Measurements from ENCODE around the gene SCN1B. TPM values are rescaled to one million over a fixed set of nuclear protein-coding genes. Genes with fewer than 3 reads are reported as not detected.

Gene SCN1B
- total RNA-seq, 3 donors from 2014 or later (not counting 1 experiment from before 2014, with no cell fraction given), result 0.94 to 1.5 (median 1.1) TPM

- DNase-seq, result no peak
- Mint-ChIP-seq H3K9me3 (no peaks in the 10 kb centered on the region), H3K27me3 (ENCODE audit: low read depth in 2 of 2) (peaks cover 9 to 12% of the 10 kb centered on the region in 2 donors), H3K27ac (no peak overlapping the region), H3K4me3 (no peak overlapping the region), H3K4me1 (no peaks in the 10 kb centered on the region), H3K36me3 (no peaks in the 10 kb centered on the region)
- no peaks in the 10 kb centered on the region for H3K36me3 ChIP-seq (ENCODE audit: control insufficient read depth, insufficient read depth, low read length)
- H3K27ac ChIP-seq (ENCODE audit: low read length), result no peak overlapping the region
- H3K27me3 ChIP-seq (ENCODE audit: control insufficient read depth, insufficient read depth, low read length), result no peaks in the 10 kb centered on the region
- intact Hi-C loops (cut with micrococcal nuclease), result no loop called here
- H3K4me1 ChIP-seq (ENCODE audit: control insufficient read depth, insufficient read depth, low read length), result no peaks in the 10 kb centered on the region
- ATAC-seq, result no peak
- no peaks in the 10 kb centered on the region for H3K9me3 ChIP-seq (ENCODE audit: control insufficient read depth, insufficient read depth, low read length)
- no peak overlapping the region for H3K4me3 ChIP-seq (ENCODE audit: low read length)
- TF ChIP-seq, protein P1, sequence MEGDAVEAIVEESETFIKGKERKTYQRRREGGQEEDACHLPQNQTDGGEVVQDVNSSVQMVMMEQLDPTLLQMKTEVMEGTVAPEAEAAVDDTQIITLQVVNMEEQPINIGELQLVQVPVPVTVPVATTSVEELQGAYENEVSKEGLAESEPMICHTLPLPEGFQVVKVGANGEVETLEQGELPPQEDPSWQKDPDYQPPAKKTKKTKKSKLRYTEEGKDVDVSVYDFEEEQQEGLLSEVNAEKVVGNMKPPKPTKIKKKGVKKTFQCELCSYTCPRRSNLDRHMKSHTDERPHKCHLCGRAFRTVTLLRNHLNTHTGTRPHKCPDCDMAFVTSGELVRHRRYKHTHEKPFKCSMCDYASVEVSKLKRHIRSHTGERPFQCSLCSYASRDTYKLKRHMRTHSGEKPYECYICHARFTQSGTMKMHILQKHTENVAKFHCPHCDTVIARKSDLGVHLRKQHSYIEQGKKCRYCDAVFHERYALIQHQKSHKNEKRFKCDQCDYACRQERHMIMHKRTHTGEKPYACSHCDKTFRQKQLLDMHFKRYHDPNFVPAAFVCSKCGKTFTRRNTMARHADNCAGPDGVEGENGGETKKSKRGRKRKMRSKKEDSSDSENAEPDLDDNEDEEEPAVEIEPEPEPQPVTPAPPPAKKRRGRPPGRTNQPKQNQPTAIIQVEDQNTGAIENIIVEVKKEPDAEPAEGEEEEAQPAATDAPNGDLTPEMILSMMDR (IDR thresholded peaks at IDR 0.05), result no peak
- 92% methylated on average over 5 of the region's 5 CpGs for WGBS (ENCODE audit: insufficient coverage)
Observed at GRCh38 chr19:35051796-35052195, 21.5 kb downstream of the SCN1B start.

GRCh38 chr19:35052599-35053190, 22.4 kb downstream of the SCN1B start:
- Mint-ChIP-seq H3K36me3 (no peaks in the 10 kb centered on the region), H3K9me3 (no peaks in the 10 kb centered on the region), H3K4me1 (no peaks in the 10 kb centered on the region), H3K27ac (no peak overlapping the region), H3K4me3 (no peak overlapping the region), H3K27me3 (ENCODE audit: low read depth in 2 of 2) (peaks cover 10 to 12% of the 10 kb centered on the region in 2 donors)
- TF ChIP-seq, protein P1 (IDR thresholded peaks at IDR 0.05), result no peak
- DNase-seq (no peak), ATAC-seq (no peak)
- intact Hi-C loops (cut with micrococcal nuclease), result no loop called here
- no peaks in the 10 kb centered on the region for H3K27me3 ChIP-seq (ENCODE audit: control insufficient read depth, insufficient read depth, low read length)
- no peak overlapping the region for H3K4me3 ChIP-seq (ENCODE audit: low read length)
- H3K27ac ChIP-seq (ENCODE audit: low read length), result no peak overlapping the region
- no peaks in the 10 kb centered on the region for H3K36me3 ChIP-seq (ENCODE audit: control insufficient read depth, insufficient read depth, low read length)
- no peaks in the 10 kb centered on the region for H3K9me3 ChIP-seq (ENCODE audit: control insufficient read depth, insufficient read depth, low read length)
- H3K4me1 ChIP-seq (ENCODE audit: control insufficient read depth, insufficient read depth, low read length), result no peaks in the 10 kb centered on the region
- WGBS (ENCODE audit: insufficient coverage), result 88% methylated on average over 8 of the region's 8 CpGs

DNA sequence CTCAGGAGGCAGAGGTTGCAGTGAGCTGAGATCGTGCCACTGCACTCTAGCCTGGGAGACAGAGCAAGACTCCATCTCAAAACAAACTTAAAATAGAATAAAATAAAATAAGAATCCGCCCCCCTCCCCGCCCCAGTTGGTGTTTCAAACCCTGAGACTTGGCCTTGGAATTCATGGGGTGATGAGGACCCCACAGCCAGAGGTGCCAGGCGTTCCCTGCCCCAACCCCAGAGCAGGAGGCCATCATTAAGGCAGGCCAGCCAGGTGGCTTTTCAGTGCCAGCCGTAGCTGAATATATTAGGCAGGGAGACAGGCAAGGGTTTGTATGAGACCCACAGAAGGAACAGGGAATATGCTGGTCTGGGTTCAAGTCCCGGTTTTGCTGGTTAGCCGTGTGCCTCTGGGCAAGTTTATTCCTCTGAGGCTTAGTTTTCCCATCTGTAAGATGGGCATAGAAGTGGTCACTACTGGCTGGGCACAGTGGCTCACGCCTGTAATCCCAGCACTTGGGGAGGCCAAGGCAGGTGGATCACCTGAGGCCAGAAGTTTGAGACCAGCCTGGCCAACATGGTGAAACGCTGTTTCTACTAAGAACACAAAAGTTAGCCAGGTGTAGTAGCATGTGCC, 23.5 kb downstream of the SCN1B start:
- WGBS (ENCODE audit: insufficient coverage), result 90% methylated on average over 9 of the region's 9 CpGs

More for the DNA sequence above, 23.5 kb downstream of the SCN1B start:
- H3K27ac Mint-ChIP-seq, result no peak overlapping the region
- intact Hi-C loops (cut with micrococcal nuclease), result no loop called here
- Histone ChIP-seq H3K4me1 (ENCODE audit: control insufficient read depth, insufficient read depth, low read length) (no peaks in the 10 kb centered on the region), H3K27ac (ENCODE audit: low read length) (no peak overlapping the region), H3K9me3 (ENCODE audit: control insufficient read depth, insufficient read depth, low read length) (no peaks in the 10 kb centered on the region), H3K27me3 (ENCODE audit: control insufficient read depth, insufficient read depth, low read length) (no peaks in the 10 kb centered on the region), H3K36me3 (ENCODE audit: control insufficient read depth, insufficient read depth, low read length) (no peaks in the 10 kb centered on the region), H3K4me3 (ENCODE audit: low read length) (no peak overlapping the region)
- no peaks in the 10 kb centered on the region for H3K36me3 Mint-ChIP-seq
- ATAC-seq (no peak), DNase-seq (no peak)
- no peaks in the 10 kb centered on the region for H3K9me3 Mint-ChIP-seq
- H3K4me3 Mint-ChIP-seq, result no peak overlapping the region
- TF ChIP-seq, protein P1 (IDR thresholded peaks at IDR 0.05), result no peak
- H3K4me1 Mint-ChIP-seq, result no peaks in the 10 kb centered on the region
- peaks cover 8 to 10% of the 10 kb centered on the region in 2 donors for H3K27me3 Mint-ChIP-seq (ENCODE audit: low read depth in 2 of 2)
